Activated gamma-delta T cell treated with anti-CD3 and anti-CD28 coated beads, Interleukin-2, amount 50 U/mL, for 16 hours (primary cell): ENCODE results near the gene PCDH7.

Source experiments
- DNase-seq: peaks from one replicate; pipeline ENCODE4 v3.0.0-alpha.2; 2020; ENCODE audit warnings: low read depth

The PCDH7 gene, protein sequence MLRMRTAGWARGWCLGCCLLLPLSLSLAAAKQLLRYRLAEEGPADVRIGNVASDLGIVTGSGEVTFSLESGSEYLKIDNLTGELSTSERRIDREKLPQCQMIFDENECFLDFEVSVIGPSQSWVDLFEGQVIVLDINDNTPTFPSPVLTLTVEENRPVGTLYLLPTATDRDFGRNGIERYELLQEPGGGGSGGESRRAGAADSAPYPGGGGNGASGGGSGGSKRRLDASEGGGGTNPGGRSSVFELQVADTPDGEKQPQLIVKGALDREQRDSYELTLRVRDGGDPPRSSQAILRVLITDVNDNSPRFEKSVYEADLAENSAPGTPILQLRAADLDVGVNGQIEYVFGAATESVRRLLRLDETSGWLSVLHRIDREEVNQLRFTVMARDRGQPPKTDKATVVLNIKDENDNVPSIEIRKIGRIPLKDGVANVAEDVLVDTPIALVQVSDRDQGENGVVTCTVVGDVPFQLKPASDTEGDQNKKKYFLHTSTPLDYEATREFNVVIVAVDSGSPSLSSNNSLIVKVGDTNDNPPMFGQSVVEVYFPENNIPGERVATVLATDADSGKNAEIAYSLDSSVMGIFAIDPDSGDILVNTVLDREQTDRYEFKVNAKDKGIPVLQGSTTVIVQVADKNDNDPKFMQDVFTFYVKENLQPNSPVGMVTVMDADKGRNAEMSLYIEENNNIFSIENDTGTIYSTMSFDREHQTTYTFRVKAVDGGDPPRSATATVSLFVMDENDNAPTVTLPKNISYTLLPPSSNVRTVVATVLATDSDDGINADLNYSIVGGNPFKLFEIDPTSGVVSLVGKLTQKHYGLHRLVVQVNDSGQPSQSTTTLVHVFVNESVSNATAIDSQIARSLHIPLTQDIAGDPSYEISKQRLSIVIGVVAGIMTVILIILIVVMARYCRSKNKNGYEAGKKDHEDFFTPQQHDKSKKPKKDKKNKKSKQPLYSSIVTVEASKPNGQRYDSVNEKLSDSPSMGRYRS (N-terminal part only)

DNA sequence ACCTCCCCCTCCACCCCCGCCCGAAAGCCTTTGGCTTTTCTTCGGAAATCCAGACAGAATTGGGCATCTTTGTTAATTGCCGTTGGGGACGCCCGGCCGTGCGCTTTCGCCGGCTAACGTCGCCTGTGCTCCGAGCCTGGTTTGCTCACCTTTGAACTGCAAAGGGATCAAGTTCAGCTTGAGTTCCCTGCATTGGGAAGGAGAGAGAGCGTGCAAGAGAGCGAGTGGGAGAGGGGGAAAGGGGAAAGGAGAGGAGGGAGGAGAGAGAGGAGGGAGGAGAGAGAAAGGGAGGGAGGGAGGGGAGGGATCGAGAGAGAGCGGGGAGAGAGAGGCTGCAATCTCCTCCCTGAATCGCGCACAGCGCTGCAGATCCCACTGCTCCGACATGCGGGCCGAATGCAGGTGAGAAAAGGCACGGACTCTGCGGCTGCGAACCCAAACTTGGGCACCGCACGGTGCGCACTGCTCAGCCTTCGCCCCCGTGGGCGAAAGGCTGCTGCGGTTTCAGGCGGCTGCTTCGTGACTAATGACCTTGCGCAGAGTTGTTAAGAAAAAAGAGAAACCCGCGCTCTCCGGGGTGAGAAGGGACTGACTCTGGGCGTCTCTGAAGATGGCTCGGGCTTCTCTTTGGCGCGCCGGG is at the start of gene PCDH7:
Gene PCDH7, plus strand, starts transcription at position 349 of the 640 bp plus-strand sequence. CDS start 1,054 bp downstream, outside the sequence.
- DNase-seq: no peak

DNA sequence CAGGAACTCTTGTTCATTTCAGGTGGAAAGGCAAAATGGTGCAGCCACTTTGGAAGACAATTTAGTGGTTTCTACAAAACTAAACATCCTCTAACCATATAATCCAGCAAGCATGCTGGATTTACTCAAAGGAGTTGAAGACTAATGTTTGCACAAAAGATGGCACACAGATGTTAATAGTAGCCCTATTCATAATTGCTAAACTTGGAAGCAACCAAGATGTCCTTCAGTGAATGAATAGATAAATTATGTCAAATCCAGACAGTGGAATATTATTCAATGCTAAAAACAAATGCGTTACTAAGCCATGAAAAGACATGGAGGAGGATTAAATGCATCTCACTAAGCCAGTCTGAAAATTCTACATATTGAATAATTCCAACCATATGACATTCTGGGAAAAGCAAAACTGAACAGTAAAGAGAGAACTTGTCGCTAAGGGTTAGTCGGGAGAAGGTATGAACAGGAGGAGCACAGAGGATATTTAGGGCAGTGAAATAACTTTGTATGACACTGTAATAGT is 48.2 kb upstream of the PCDH7 start:
- DNase-seq: no peak

DNA sequence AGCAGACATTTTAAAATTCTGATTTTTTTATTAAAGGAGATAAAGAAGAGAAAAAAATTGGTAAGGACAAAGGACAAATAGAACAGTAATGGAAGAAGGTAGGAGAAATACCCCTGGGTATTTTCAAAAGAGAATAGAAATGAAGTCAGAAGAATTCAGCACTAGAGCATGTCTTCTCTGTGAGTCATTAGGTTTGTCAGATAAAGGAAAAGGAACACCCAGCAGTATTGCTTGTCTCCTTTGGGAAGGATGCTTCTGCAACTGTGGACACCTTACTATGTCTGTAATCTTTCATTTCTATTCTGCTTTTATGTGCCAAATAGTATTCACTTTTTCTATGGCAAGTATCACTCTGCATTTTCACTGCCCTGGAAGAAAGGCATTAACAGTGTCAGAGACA is 24.0 kb upstream of the PCDH7 start:
- no peak for DNase-seq

DNA sequence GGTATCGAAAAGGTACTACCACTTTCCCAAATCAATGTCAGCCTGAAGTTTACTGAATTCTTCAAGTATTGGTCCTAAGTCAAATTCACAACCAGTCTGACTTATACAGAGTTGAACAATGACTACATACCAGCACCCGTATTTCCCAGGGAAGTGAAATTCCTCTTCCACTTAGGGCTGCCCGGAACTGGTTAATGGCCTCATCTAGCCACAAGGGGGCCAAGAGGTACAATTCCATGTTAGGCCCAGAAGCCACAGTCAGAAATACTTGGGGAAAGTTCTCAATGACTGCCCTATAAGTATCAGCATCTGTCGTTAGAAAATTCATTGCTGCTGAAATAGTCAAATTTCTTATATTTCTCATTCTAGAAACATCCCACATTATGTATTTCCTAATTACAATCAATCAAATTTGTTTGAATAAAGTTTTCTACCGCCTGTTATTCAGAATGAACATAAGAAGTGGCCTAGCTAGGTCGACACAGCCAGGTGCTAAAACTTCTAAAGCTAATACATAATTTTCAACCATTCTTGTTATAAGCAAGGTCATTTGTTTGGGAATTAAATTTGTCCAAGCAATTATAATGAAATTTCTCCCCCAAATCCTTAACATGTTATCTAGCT is 5.6 kb upstream of the PCDH7 start:
- no peak for DNase-seq

DNA sequence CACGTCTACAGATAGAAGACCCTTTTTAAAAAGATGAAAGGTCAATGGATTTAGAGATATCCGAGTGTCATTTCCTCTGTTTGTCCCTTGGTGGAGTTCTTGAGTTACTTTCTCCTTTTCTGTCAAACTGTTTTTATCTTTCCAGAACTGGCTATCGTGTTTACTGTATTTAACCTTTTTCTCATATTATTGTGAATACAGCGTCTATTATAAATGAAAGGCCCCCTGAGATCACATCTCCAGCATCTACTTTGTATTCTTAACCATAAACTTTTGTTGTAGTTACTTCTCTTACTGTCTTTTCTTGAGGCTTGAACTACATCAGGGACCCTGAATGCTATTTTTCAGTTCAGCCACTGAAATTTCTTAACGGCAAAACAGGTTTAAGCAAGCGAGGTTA is 4.0 kb upstream of the PCDH7 start:
- DNase-seq: no peak

DNA sequence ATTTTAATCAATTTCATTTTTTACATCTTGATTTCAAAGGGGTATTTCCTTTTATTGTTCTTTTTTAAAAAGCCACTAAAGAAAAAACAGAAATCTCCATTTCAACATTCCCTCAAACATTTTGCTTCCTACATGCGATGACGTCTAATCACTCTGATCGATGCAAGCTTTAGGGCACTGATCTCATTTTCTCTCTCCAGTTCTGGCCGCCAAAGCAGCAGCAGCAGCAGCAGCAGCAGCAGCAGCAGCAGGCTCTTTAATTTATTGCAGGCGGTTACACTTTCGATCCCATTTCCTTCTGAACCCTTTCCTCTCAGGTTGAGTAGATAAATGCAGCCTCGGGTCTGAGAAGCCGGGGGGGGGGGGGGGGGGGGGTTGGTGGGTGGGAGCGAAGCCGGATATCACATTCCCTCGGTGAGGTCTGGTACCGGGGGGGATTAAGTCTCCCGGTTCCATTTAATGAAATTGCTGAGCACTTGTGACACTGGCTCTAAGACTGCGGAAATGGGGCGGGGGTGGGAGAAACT is 3.4 kb upstream of the PCDH7 start:
- DNase-seq: no peak

DNA sequence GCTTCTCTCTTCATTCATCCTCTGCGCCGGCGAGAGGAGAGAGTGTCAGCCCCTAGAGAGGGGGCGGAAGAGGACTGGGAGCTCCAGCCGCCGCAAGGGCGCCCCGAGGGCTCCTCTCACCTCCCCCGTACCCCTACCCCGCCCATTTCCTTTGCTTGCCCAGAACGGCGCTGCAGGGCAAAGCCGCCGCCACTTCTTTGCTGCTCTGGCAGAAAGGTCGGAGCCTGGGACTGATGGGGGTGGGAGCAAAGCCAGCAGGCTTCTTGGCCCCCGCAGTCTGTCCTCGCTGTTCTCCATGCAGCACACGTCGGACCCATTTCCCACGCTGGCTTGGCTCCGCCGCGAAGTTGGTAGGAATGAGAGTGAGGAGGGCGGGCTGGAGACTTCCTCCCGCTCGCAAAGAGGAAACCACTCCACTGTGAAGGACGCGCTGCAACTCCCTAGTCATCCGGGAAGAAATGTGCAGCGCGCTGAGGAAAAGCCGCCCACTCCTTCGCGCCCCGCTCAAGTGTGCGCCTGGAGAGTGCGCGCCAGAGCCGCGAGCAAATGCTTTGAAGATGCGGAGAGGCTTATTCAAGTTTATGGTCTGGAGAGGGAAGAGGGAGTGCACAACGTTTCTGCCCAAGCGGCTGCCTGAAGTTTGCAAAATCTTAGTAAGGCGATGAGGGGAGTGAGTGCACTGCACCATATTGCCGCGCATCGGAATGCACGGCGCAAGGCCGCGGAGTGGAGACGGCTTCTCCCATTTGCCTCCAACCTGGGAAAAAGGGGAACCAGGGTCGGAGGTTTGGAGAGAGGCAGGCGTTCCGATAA is 2.8 kb upstream of the PCDH7 start:
- DNase-seq: no peak

DNA sequence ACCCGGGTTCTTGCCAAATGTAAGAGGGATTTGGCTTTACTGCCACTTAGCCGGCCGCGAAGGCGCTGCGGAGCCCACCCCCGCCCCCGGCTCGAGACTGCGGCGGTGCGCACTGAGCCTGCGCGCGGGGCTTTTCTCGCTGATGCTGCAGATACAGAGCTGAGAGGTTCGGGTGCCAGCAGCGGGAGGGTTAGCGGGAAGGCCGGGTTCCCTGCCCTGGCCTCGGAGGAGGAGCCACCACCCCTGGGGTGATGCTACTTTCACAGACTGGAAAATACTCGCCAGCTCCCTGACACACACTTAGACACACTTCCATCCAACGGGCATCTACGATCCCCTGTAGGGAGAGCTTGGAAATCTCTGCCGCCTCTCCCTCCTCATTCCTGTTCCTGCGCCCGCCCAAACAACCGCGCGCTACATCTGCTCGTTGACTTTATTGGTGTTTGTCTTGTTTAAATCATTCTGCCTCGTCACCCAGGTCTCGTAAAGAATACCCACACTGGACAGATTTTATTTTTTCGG is 2.1 kb upstream of the PCDH7 start:
- DNase-seq: no peak

DNA sequence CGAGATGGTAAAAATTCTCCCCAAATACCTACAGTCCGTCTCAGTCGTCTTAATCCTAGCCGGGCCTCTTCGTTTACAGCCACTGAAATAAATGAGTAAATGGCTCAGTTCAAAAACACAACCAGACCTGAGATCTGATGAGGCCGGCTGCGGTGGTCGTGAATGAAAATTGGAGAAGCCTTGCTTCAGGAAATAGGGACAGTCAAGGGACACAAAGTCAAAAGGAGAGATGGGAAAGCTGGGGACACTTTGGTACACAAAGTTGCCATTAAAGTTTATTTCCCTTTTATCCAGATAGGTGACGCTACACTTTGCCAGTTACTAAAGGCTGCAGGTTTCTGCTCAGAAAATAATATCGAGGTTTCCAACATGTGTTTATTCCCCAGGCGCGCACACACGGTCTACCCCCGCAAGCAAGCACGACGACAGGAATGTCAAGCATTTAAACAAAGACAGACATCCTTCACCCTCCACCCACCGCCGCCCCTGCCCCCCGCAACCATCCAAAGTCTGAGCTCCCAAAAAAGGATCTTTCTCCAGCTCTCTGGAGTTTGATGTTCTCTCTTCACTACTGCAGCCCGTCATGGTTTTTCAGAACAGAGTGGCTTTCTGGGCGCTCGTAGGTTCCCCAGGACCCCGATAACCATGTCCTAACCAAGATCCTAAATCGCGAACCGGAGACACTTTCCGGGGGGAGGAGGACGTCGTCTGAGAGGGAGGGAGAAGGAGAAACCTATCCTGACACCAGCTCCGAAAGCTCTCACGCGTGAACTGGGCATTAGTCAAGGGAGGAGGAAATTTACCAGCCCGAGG is 1.3 kb upstream of the PCDH7 start:
- DNase-seq: no peak

DNA sequence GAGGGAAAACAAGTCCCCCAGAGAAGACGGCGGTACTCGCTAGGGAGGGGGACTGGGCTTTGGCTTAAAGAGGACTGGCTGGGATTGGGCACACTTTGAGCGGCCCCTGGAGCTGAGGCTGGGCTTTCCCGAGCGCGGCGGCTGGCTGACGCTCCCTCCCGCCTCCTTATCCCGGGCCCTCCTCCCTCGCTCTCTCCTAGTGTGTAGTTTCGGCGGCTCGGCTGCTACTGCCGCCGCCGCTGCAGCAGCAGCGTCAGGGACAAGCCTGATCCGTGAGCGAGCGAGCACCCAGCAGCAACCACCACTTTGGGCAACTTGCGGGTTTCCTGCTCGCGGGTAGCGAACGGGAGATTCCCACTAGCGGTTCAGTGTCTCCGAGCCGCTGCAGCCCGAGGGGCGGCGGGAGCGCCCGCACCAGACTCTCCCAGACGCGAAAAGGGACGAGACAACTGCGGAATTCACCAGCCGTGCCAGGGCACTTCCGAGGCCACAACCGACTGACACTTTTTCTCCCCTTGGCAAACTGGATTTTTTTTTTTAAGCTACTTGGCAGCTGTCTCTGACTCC is 632 bp upstream of the PCDH7 start:
- no peak for DNase-seq

DNA sequence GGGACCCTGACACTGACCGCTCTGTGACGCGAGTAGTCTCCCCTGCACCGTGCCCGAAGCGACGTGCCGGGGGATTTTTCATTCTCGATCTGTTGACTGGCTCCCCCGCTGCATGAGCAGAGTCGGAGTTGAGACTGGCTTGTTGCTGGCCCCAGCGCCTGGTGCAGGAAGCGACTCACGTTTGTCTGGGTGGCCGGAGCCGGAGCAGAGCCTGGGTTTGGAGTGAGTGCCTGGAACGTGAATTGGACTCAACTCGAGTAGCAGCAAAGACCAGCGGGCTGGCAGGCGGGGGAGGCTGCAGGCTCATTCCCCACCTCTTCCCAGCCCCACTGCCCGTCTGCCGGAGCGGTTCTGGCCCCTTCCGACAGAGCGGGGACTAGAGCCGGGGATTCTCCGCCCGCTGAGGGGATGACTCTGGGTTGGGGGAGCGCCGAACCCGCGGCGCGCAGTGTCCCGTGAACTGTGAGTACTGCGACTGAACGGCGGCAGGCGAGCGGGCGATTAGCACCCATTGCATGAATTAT is 554 bp downstream of the PCDH7 start:
- DNase-seq: no peak

DNA sequence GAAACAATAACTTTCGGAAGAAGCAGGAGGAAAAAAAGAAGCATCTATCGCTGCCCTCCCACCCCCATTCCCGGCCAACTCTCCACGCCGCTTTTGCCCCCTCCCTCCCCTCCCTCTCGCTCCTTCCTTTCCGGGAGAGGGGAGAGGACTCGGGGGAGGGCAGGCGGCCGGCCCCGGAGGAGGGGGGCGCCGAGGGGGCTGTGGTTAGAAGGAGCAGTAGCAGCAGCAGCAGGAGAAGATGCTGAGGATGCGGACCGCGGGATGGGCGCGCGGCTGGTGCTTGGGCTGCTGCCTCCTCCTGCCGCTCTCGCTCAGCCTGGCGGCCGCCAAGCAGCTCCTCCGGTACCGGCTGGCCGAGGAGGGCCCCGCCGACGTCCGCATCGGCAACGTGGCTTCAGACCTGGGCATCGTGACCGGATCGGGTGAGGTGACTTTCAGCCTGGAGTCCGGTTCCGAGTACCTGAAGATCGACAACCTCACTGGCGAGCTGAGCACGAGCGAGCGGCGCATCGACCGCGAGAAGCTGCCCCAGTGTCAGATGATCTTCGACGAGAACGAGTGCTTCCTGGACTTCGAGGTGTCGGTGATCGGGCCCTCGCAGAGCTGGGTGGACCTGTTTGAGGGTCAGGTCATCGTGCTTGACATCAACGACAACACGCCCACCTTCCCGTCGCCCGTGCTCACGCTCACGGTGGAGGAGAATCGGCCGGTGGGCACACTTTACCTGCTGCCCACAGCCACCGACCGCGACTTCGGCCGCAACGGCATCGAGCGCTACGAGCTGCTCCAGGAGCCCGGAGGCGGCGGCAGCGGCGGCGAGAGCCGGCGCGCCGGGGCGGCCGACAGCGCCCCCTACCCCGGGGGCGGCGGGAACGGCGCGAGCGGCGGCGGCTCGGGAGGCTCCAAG is 1.3 kb downstream of the PCDH7 start:
- no peak for DNase-seq

DNA sequence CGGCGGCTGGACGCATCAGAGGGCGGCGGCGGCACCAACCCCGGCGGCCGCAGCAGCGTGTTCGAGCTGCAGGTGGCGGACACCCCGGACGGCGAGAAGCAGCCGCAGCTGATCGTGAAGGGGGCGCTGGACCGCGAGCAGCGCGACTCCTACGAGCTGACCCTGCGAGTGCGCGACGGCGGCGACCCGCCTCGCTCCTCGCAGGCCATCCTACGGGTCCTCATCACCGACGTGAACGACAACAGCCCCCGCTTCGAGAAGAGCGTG is 1.9 kb downstream of the PCDH7 start:
- no peak for DNase-seq

DNA sequence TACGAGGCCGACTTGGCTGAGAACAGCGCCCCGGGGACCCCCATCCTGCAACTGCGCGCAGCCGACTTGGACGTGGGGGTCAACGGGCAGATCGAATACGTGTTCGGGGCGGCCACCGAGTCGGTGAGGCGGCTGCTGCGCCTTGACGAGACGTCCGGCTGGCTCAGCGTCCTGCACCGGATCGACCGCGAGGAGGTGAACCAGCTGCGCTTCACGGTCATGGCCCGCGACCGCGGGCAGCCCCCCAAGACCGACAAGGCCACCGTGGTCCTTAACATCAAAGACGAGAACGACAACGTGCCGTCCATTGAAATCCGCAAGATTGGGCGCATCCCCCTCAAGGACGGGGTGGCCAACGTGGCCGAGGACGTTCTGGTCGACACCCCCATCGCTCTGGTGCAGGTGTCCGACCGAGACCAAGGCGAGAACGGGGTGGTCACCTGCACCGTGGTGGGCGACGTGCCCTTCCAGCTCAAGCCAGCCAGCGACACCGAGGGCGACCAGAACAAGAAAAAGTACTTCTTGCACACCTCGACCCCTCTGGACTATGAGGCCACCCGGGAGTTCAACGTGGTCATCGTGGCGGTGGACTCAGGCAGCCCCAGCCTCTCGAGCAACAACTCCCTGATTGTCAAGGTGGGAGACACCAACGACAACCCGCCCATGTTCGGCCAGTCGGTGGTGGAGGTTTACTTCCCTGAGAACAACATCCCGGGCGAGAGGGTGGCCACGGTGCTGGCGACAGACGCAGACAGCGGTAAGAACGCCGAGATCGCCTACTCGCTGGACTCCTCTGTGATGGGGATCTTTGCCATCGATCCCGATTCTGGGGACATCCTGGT is 2.4 kb downstream of the PCDH7 start:
- no peak for DNase-seq

DNA sequence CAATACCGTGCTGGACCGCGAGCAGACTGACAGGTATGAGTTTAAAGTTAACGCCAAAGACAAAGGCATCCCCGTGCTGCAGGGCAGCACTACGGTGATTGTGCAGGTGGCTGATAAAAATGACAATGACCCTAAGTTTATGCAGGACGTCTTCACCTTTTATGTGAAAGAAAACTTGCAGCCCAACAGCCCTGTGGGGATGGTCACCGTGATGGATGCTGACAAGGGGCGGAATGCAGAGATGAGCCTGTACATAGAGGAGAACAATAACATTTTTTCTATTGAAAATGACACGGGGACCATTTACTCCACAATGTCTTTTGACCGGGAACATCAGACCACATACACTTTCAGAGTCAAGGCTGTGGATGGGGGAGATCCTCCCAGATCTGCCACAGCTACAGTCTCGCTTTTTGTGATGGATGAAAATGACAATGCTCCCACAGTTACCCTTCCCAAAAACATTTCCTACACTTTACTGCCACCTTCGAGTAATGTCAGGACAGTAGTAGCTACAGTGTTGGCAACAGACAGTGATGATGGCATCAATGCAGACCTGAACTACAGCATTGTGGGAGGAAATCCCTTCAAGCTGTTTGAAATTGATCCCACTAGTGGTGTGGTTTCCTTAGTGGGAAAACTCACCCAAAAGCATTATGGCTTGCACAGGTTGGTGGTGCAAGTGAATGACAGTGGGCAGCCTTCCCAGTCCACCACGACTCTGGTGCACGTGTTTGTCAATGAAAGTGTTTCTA is 3.2 kb downstream of the PCDH7 start:
- DNase-seq: no peak

DNA sequence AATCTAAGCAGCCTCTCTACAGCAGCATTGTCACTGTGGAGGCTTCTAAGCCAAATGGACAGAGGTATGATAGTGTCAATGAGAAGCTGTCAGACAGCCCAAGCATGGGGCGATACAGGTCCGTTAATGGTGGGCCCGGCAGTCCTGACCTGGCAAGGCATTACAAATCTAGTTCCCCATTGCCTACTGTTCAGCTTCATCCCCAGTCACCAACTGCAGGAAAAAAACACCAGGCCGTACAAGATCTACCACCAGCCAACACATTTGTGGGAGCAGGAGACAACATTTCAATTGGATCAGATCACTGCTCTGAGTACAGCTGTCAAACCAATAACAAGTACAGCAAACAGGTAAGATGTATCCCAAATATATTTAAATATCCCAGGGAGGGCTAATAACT is 4.1 kb downstream of the PCDH7 start:
- no peak for DNase-seq
